Measurements from ENCODE around the gene ZBED1.

Gene ZBED1

DNA sequence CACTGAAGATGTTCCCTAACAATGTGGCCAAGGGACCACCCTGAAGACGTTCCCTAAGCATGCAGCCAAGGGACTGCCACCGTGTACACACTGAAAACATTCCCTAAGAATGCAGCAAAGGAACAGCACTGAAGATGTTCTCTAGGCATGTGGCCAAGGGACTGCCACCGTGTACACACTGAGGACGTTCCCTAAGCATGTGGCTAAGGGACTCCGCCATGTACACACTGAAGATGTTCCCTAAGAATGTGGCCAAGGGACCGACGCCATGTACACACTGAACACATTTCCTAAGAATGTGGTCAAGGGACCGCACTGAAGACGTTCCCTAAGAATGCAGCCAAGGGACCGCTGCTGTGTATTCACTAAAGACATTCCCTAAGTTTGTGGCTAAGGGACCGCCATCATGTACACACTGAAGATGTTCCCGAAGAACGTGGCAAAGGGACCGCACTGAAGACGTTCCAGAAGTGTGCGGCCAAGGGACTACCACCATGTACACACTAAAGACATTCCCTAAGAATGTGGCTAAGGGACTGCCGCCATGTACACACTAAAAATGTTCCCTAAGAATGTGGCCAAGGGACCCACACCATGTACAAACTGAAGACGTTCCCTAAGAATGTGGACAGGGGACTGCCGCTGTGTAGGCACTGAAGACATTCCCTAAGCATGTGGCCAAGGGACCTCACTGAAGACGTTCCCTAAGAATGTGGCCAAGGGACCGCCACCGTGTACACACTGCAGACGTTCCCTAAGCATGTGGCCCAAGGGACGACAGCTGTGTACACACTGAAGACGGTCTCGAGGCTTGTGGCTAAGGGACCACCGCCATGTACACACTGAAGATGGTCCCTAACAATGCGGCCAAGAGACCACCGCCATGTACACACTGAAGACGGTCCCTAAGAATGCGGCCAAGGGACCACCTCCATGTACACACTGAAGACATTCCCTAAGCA lies 54.8 kb downstream of the ZBED1 start:
- no peak overlapping the region for H3K27ac ChIP-seq
- peak in 1 of 2 donors; percentile 40 for DNase-seq
- TF ChIP-seq, protein P1, sequence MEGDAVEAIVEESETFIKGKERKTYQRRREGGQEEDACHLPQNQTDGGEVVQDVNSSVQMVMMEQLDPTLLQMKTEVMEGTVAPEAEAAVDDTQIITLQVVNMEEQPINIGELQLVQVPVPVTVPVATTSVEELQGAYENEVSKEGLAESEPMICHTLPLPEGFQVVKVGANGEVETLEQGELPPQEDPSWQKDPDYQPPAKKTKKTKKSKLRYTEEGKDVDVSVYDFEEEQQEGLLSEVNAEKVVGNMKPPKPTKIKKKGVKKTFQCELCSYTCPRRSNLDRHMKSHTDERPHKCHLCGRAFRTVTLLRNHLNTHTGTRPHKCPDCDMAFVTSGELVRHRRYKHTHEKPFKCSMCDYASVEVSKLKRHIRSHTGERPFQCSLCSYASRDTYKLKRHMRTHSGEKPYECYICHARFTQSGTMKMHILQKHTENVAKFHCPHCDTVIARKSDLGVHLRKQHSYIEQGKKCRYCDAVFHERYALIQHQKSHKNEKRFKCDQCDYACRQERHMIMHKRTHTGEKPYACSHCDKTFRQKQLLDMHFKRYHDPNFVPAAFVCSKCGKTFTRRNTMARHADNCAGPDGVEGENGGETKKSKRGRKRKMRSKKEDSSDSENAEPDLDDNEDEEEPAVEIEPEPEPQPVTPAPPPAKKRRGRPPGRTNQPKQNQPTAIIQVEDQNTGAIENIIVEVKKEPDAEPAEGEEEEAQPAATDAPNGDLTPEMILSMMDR (IDR thresholded peaks at IDR 0.05): no peak
- H3K27me3 ChIP-seq: no peaks in the 10 kb centered on the region
- H3K4me3 ChIP-seq: no peak overlapping the region
- no peaks in the 10 kb centered on the region for H3K9me3 ChIP-seq
- H3K4me1 ChIP-seq: no peaks in the 10 kb centered on the region
- H3K36me3 ChIP-seq: no peaks in the 10 kb centered on the region
- intact Hi-C loops (cut with DNase I; ENCODE audit: low total_unique reads): no loop called here

DNA sequence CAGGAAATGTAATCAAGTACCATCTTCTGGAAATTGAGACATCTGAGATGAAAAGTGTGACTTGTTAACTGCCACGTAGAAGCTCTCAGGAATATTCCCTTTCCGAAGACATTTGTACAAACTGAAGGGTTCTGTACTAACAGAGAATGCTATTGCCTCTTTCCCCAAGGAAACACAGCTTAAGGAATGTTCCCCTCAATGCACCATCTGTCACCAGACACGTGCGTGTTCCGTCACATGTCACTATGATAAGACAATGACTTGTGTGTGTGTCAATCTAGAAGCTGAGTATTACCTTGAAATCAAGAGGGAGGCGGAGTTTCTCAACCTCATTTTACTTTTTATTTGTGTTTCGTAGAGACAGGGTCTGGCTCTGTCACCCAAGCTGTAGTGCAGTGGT lies 58.1 kb downstream of the ZBED1 start:
- Histone ChIP-seq H3K27me3 (no peaks in the 10 kb centered on the region), H3K36me3 (peaks cover 0 to 7% (median 4%) of the 10 kb centered on the region in 3 donors), H3K9me3 (no peaks in the 10 kb centered on the region), H3K4me3 (no peak overlapping the region), H3K27ac (no peak overlapping the region), H3K4me1 (no peaks in the 10 kb centered on the region)
- TF ChIP-seq, protein P1 (IDR thresholded peaks at IDR 0.05): no peak
- DNase-seq: no peak
- intact Hi-C loops (cut with DNase I; ENCODE audit: low total_unique reads): no loop called here

DNA sequence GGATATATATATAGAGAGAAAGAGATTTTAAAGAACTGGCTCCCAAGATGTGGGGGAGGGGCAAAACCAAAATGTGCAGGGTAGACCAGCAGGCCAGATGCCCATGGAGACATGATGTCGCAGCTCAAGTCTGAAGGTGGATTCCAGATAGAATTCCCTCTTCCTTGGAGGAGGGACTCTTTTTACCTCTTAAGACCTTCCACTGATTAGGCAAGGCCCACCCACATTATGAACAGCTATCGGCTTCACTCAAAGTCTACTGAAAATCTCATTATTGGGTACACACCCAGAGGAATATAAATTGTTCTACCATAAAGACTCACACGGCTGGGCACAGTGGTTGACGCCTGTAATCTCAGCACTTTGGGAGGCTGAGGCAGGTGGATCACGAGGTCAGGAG lies 59.3 kb downstream of the ZBED1 start:
- Histone ChIP-seq H3K27ac (no peak overlapping the region), H3K4me1 (no peaks in the 10 kb centered on the region), H3K36me3 (peaks cover 0 to 7% (median 4%) of the 10 kb centered on the region in 3 donors), H3K27me3 (no peaks in the 10 kb centered on the region), H3K4me3 (no peak overlapping the region), H3K9me3 (no peaks in the 10 kb centered on the region)
- TF ChIP-seq, protein P1 (IDR thresholded peaks at IDR 0.05): no peak
- intact Hi-C loops (cut with DNase I; ENCODE audit: low total_unique reads): no loop called here
- DNase-seq: no peak

DNA sequence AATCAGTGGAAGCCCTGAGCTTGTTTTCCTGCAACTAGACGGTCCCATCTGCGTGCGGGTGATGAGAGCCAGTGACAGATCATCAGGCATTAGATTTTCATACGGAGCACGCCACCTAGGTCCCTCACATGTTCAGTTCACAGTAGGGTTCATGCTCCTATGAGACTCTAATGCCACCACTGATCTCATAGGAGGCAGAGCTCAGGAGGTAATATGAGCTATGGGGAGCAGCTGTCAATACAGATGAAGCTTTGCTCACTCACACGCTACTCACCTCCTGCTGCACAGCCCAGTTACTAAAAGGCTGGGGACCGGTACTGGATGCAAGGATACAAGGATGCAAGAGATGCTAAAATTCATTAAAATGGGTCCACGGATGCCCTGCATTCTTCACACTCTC lies 61.2 kb downstream of the ZBED1 start:
- no peaks in the 10 kb centered on the region for H3K4me1 ChIP-seq
- H3K9me3 ChIP-seq: no peaks in the 10 kb centered on the region
- no peak for DNase-seq
- no peak overlapping the region for H3K4me3 ChIP-seq
- H3K27ac ChIP-seq: no peak overlapping the region
- H3K27me3 ChIP-seq: no peaks in the 10 kb centered on the region
- intact Hi-C loops (cut with DNase I; ENCODE audit: low total_unique reads): no loop called here
- H3K36me3 ChIP-seq: peaks cover 0 to 7% (median 4%) of the 10 kb centered on the region in 3 donors
- TF ChIP-seq, protein P1 (IDR thresholded peaks at IDR 0.05): no peak

Data from tibial artery (tissue), 4 donors.